Stimulated activated CD4-positive, alpha-beta T cell treated with anti-CD3 and anti-CD28 coated beads, Interleukin-4, amount 100 ng/mL, for 1 hour (primary cell): ENCODE measurements around the gene TSNAX.
A peak's percentile ranks its signal among the peaks of the same experiment; 100 is the strongest.

Experiments
- DNase-seq: peaks from one replicate; pipeline ENCODE4 v3.0.0-alpha.2; 2020

TSNAX gene

GRCh38 chr1:231519166-231519565 lies 9.3 kb upstream of the TSNAX start:
- no peak for DNase-seq

GRCh38 chr1:231522038-231522437 lies 6.4 kb upstream of the TSNAX start:
- DNase-seq, result no peak

- DNase-seq, result no peak
Measured at GRCh38 chr1:231522931-231523642, 5.4 kb upstream of the TSNAX start.

GRCh38 chr1:231523816-231524215 lies 4.7 kb upstream of the TSNAX start:
- no peak for DNase-seq

- no peak for DNase-seq
Measured at GRCh38 chr1:231526536-231526935, 1.9 kb upstream of the TSNAX start.

GRCh38 chr1:231527586-231528171 lies 790 bp upstream of the TSNAX start:
- no peak for DNase-seq

- DNase-seq, result no peak
Measured at GRCh38 chr1:231533240-231533639, 4.8 kb downstream of the TSNAX start.

GRCh38 chr1:231534703-231535159 lies 6.3 kb downstream of the TSNAX start:
- no peak for DNase-seq

- DNase-seq, result no peak
Measured at GRCh38 chr1:231536099-231536498, 7.6 kb downstream of the TSNAX start.

GRCh38 chr1:231540847-231541246 lies 12.4 kb downstream of the TSNAX start:
- no peak for DNase-seq

GRCh38 chr1:231541842-231542241 lies 13.4 kb downstream of the TSNAX start:
- no peak for DNase-seq

GRCh38 chr1:231544943-231545592 lies 16.6 kb downstream of the TSNAX start:
- DNase-seq, result no peak

- DNase-seq, result no peak
Measured at GRCh38 chr1:231546693-231547092, 18.2 kb downstream of the TSNAX start.

- DNase-seq, result no peak
Measured at GRCh38 chr1:231549733-231550447, 21.4 kb downstream of the TSNAX start.

- peak; percentile 16 for DNase-seq
Measured at GRCh38 chr1:231550448-231550781, 21.9 kb downstream of the TSNAX start.

- DNase-seq, result no peak
Measured at GRCh38 chr1:231553320-231553719, 24.9 kb downstream of the TSNAX start.

- DNase-seq, result no peak
Measured at GRCh38 chr1:231554969-231555368, 26.5 kb downstream of the TSNAX start.

- no peak for DNase-seq
Measured at GRCh38 chr1:231557411-231557810, 28.9 kb downstream of the TSNAX start.

GRCh38 chr1:231557898-231558707 lies 29.6 kb downstream of the TSNAX start:
- DNase-seq, result no peak

- no peak for DNase-seq
Measured at GRCh38 chr1:231558708-231559185, 30.3 kb downstream of the TSNAX start.

GRCh38 chr1:231561647-231562383 lies 33.3 kb downstream of the TSNAX start:
- DNase-seq, result no peak

- no peak for DNase-seq
Measured at GRCh38 chr1:231563247-231563646, 34.8 kb downstream of the TSNAX start.
